Esophagus (tissue), 2 donors: ENCODE measurements around the gene CYBC1. TPM values are rescaled to one million over a fixed set of nuclear protein-coding genes. Genes with fewer than 3 reads are reported as not detected.

Source experiments
- H3K27ac ChIP-seq, 2 donors: one replicate each; pipeline ENCODE4 v1.5.1; 2013; ENCODE audit warnings: low read depth in 2 of 2, mild to moderate bottlenecking in 2 of 2, inconsistent platforms in 1 of 2, low read length in 1 of 2, moderate library complexity in 1 of 2
- H3K27me3 ChIP-seq, 2 donors: one replicate each; pipeline ENCODE4 v1.6.1; 2013; ENCODE audit warnings: low read length in 2 of 2, control low read depth in 1 of 2, mild to moderate bottlenecking in 1 of 2; ENCODE audit not compliant: insufficient read depth in 2 of 2, control insufficient read depth in 1 of 2
- H3K36me3 ChIP-seq, 2 donors: one replicate each; pipeline ENCODE4 v1.6.1; 2013; ENCODE audit warnings: low read length in 1 of 2; ENCODE audit not compliant: control insufficient read depth in 2 of 2, insufficient read depth in 2 of 2
- H3K4me1 ChIP-seq, 2 donors: one replicate each; pipeline ENCODE4 v1.6.1; 2013; ENCODE audit warnings: low read length in 1 of 2; ENCODE audit not compliant: control insufficient read depth in 2 of 2, insufficient read depth in 2 of 2
- H3K4me3 ChIP-seq, 2 donors: one replicate each; pipeline ENCODE4 v1.5.1; 2013; ENCODE audit warnings: low read length in 2 of 2, mild to moderate bottlenecking in 2 of 2, low read depth in 1 of 2, moderate library complexity in 1 of 2
- H3K9me3 ChIP-seq, 2 donors: one replicate each; pipeline ENCODE4 v1.6.1; 2013; ENCODE audit warnings: mild to moderate bottlenecking in 2 of 2, low read depth in 1 of 2, low read length in 1 of 2, moderate library complexity in 1 of 2; ENCODE audit not compliant: control insufficient read depth in 2 of 2, insufficient read depth in 1 of 2
- WGBS, 2 donors: extraction: QIAGEN DNeasy Blood & Tissue Kit; methylation state at CpG; one replicate each; pipeline ENCODE4 v1.1.7; 2013; 5-methylcytosine and 5-hydroxymethylcytosine counted together
- polyA plus RNA-seq, 2 donors: library from polyadenylated mRNA; stranded (reverse); fragments of 200-250 nt; gene quantifications; one replicate each; pipeline ENCODE4 v1.2.3, GENCODE V29; 2013
- donor health status: healthy with polysubstance abuse.
- donor health status: Bipolar disorder and iron deficiency.

Gene CYBC1
- polyA plus RNA-seq, 2 donors, result 27.5 to 28.1 TPM

GRCh38 chr17:82405051-82405450, 45.5 kb downstream of the CYBC1 start:
- Histone ChIP-seq H3K27me3 (no peaks in the 10 kb centered on the region), H3K36me3 (peaks cover 9 to 13% of the 10 kb centered on the region in 2 donors), H3K4me1 (peaks cover 0 to 4% of the 10 kb centered on the region in 2 donors), H3K9me3 (no peaks in the 10 kb centered on the region), H3K27ac (no peak overlapping the region), H3K4me3 (no peak overlapping the region)
- 84 to 91% methylated on average over 14 of the region's 14 CpGs for WGBS, 2 donors

- 95 to 96% methylated on average over 67 of the region's 67 CpGs for WGBS, 2 donors
- Histone ChIP-seq H3K36me3 (peaks cover 9 to 16% of the 10 kb centered on the region in 2 donors), H3K27ac (no peak overlapping the region), H3K9me3 (no peaks in the 10 kb centered on the region), H3K27me3 (no peaks in the 10 kb centered on the region), H3K4me3 (no peak overlapping the region), H3K4me1 (peaks cover 4 to 5% of the 10 kb centered on the region in 2 donors)
Observed at GRCh38 chr17:82403662-82404660, 46.6 kb downstream of the CYBC1 start.

- Histone ChIP-seq H3K36me3 (peaks cover 9 to 15% of the 10 kb centered on the region in 2 donors), H3K4me3 (no peak overlapping the region), H3K27me3 (no peaks in the 10 kb centered on the region), H3K9me3 (no peaks in the 10 kb centered on the region), H3K4me1 (peaks cover 4 to 5% of the 10 kb centered on the region in 2 donors), H3K27ac (no peak overlapping the region)
- 89 to 92% methylated on average over 7 of the region's 7 CpGs for WGBS, 2 donors
Observed at GRCh38 chr17:82402865-82403264, 47.7 kb downstream of the CYBC1 start.

GRCh38 chr17:82400830-82401229, 49.7 kb downstream of the CYBC1 start:
- 76 to 77% methylated on average over 19 of the region's 19 CpGs for WGBS, 2 donors
- no peak overlapping the region for H3K27ac ChIP-seq
- H3K36me3 ChIP-seq, result peaks cover 9 to 17% of the 10 kb centered on the region in 2 donors
- peaks cover 4 to 5% of the 10 kb centered on the region in 2 donors for H3K4me1 ChIP-seq
- no peaks in the 10 kb centered on the region for H3K9me3 ChIP-seq
- no peak overlapping the region for H3K4me3 ChIP-seq
- H3K27me3 ChIP-seq, result no peaks in the 10 kb centered on the region

GRCh38 chr17:82400206-82400605, 50.3 kb downstream of the CYBC1 start:
- peaks cover 9 to 17% of the 10 kb centered on the region in 2 donors for H3K36me3 ChIP-seq
- WGBS, 2 donors, result 65 to 74% methylated on average over 7 of the region's 7 CpGs

GRCh38 chr17:82399601-82400101, 50.9 kb downstream of the CYBC1 start:
- H3K27ac ChIP-seq, result no peak overlapping the region

More at GRCh38 chr17:82400206-82400605, 50.3 kb downstream of the CYBC1 start:
- H3K27ac ChIP-seq, result no peak overlapping the region
- H3K27me3 ChIP-seq, result no peaks in the 10 kb centered on the region
- H3K4me3 ChIP-seq, result no peak overlapping the region
- peaks cover 4 to 5% of the 10 kb centered on the region in 2 donors for H3K4me1 ChIP-seq
- no peaks in the 10 kb centered on the region for H3K9me3 ChIP-seq

GRCh38 chr17:82399041-82399441, 51.5 kb downstream of the CYBC1 start:
- Histone ChIP-seq H3K36me3 (peaks cover 8 to 17% of the 10 kb centered on the region in 2 donors), H3K27ac (no peak overlapping the region), H3K4me1 (peaks cover 1 to 5% of the 10 kb centered on the region in 2 donors), H3K9me3 (no peaks in the 10 kb centered on the region), H3K4me3 (no peak overlapping the region), H3K27me3 (no peaks in the 10 kb centered on the region)
- 55 to 63% methylated on average over 13 of the region's 13 CpGs for WGBS, 2 donors

More at GRCh38 chr17:82399601-82400101, 50.9 kb downstream of the CYBC1 start:
- 78 to 82% methylated on average over 18 of the region's 18 CpGs for whole genome bisulfite sequencing, 2 donors
- H3K9me3 ChIP-seq, result no peaks in the 10 kb centered on the region
- no peaks in the 10 kb centered on the region for H3K27me3 ChIP-seq
- H3K4me1 ChIP-seq, result peaks cover 4 to 5% of the 10 kb centered on the region in 2 donors
- H3K4me3 ChIP-seq, result no peak overlapping the region
- H3K36me3 ChIP-seq, result peaks cover 9 to 17% of the 10 kb centered on the region in 2 donors

- Histone ChIP-seq H3K36me3 (peaks cover 0 to 18% of the 10 kb centered on the region in 2 donors), H3K9me3 (no peaks in the 10 kb centered on the region), H3K27ac (no peak overlapping the region), H3K4me1 (peaks cover 0 to 5% of the 10 kb centered on the region in 2 donors), H3K4me3 (no peak overlapping the region), H3K27me3 (no peaks in the 10 kb centered on the region)
- 83 to 89% methylated on average over 37 to 38 of the region's 38 CpGs for WGBS, 2 donors
Observed at GRCh38 chr17:82397449-82398335, 52.9 kb downstream of the CYBC1 start.
